H1 (cell line): ENCODE measurements around the gene TOP2B. TPM values are rescaled to one million over a fixed set of nuclear protein-coding genes. Genes with fewer than 3 reads are reported as not detected.

ENCODE experiments used
- CTCF ChIA-PET: fragments of 300-600 bp; sonication (Branson Sonifier 250); formaldehyde crosslinking; loops from one replicate; lab custom pipeline; 2021; ENCODE audit not compliant: partially characterized antibody; lab: Charles Lee
- POLR2A ChIA-PET: fragments of 300-600 bp; sonication (Branson Sonifier 250); formaldehyde crosslinking; loops from one replicate; lab custom pipeline; 2021; ENCODE audit warnings: inconsistent platforms; ENCODE audit not compliant: partially characterized antibody; lab: Charles Lee
- DNase-seq, 2 experiments: peaks; one replicate each; pipeline versions ENCODE4 v3.0.0 to v3.0.0-alpha.2; 2010 to 2022; ENCODE audit warnings: low spot score in 2 of 2, low read depth in 1 of 2, mixed read lengths in 1 of 2
- FAIRE-seq: peaks from 2 replicates; lab custom pipeline; 2011; peaks lifted over from hg19 to GRCh38; lab: Jason Lieb, UNC
- H2AFZ ChIP-seq: 2 replicates; pipeline ENCODE4 v1.8.1; 2012; ENCODE audit warnings: low read length, inconsistent platforms
- H2AK5ac ChIP-seq: 2 replicates; pipeline ENCODE4 v1.6.1; 2013; ENCODE audit warnings: low read depth, low read length
- H2BK120ac ChIP-seq: replicated peaks from 2 replicates; pipeline ENCODE3; 2013; ENCODE audit warnings: low read depth, low read length, inconsistent platforms
- H2BK12ac ChIP-seq: 2 replicates; pipeline ENCODE4 v1.6.1; 2013; ENCODE audit warnings: low read depth, low read length
- H2BK15ac ChIP-seq: 2 replicates; pipeline ENCODE4 v1.6.1; 2013; ENCODE audit warnings: low read length
- H2BK20ac ChIP-seq: 2 replicates; pipeline ENCODE4 v1.6.1; 2013; ENCODE audit warnings: low read length
- H2BK5ac ChIP-seq: 2 replicates; pipeline ENCODE4 v1.6.1; 2013; ENCODE audit warnings: low read depth, low read length
- H3K14ac ChIP-seq: 2 replicates; pipeline ENCODE4 v1.6.1; 2013; ENCODE audit warnings: inconsistent platforms; ENCODE audit not compliant: insufficient read length
- H3K18ac ChIP-seq: 2 replicates; pipeline ENCODE4 v1.6.1; 2013; ENCODE audit warnings: low read length; ENCODE audit errors: extremely low read depth
- H3K23ac ChIP-seq: 2 replicates; pipeline ENCODE4 v1.6.1; 2013; ENCODE audit warnings: inconsistent platforms; ENCODE audit not compliant: insufficient read length
- H3K23me2 ChIP-seq: 2 replicates; pipeline ENCODE4 v1.6.1; 2013; ENCODE audit warnings: low read depth, low read length
- H3K27ac ChIP-seq: 2 replicates; pipeline ENCODE4 v1.6.1; 2011; ENCODE audit warnings: low read depth, low read length, inconsistent platforms
- H3K27me3 ChIP-seq, 4 experiments: replicated peaks in 1 of 4; 1 replicate in 1 of 4; 2 replicates in 3 of 4; pipeline versions ENCODE4 v1.6.1 to v1.8.1; 2011 to 2013; ENCODE audit warnings: low read length in 3 of 4, mild to moderate bottlenecking in 3 of 4, inconsistent platforms in 2 of 4, mixed read lengths in 2 of 4, moderate library complexity in 1 of 4; ENCODE audit not compliant: control insufficient read depth in 3 of 4, insufficient read depth in 3 of 4; ENCODE audit errors: extremely low read depth in 1 of 4
- H3K36me3 ChIP-seq, 4 experiments: 2 replicates each; pipeline versions ENCODE4 v1.6.1 to v1.8.1; 2011 to 2013; ENCODE audit warnings: mild to moderate bottlenecking in 4 of 4, low read length in 3 of 4, moderate library complexity in 2 of 4, control low read depth in 1 of 4, inconsistent platforms in 1 of 4; ENCODE audit not compliant: insufficient read depth in 4 of 4, control insufficient read depth in 2 of 4
- H3K4ac ChIP-seq: replicated peaks from 2 replicates; pipeline ENCODE3; 2013; ENCODE audit warnings: low read length, low read depth, mixed read lengths, inconsistent platforms; ENCODE audit not compliant: insufficient read length
- H3K4me1 ChIP-seq, 4 experiments: replicated peaks in 1 of 4; 1 replicate in 1 of 4; 2 replicates in 3 of 4; pipeline versions ENCODE4 v1.6.1 to v1.8.1; 2011 to 2013; ENCODE audit warnings: low read length in 3 of 4, inconsistent platforms in 2 of 4, mixed read lengths in 1 of 4; ENCODE audit not compliant: insufficient read depth in 4 of 4, control insufficient read depth in 3 of 4
- H3K4me2 ChIP-seq, 2 experiments: 2 replicates each; pipeline versions ENCODE4 v1.6.1 to v1.8.1; 2011 to 2013; ENCODE audit warnings: low read depth in 2 of 2, low read length in 2 of 2, control low read depth in 1 of 2, inconsistent platforms in 1 of 2, mild to moderate bottlenecking in 1 of 2; ENCODE audit not compliant: insufficient read depth in 1 of 2
- H3K4me3 ChIP-seq, 4 experiments: fragments of 200-600, 300-600 bp in 1 of 4; sonication (generic), shearing (Covaris generic), sonication (Bioruptor Twin) in 1 of 4; 2 replicates each; pipeline versions ENCODE4 v1.5.1 to v1.8.1; 2011 to 2016; ENCODE audit warnings: low read length in 4 of 4, low read depth in 3 of 4, control low read depth in 2 of 4, inconsistent platforms in 2 of 4, mild to moderate bottlenecking in 2 of 4, mixed read lengths in 1 of 4, moderate library complexity in 1 of 4; ENCODE audit not compliant: insufficient read depth in 2 of 4; ENCODE audit errors: extremely low read depth in 1 of 4
- H3K56ac ChIP-seq: replicated peaks from 2 replicates; pipeline ENCODE3; 2013; ENCODE audit warnings: low read depth, mild to moderate bottlenecking, mixed read lengths, low read length, inconsistent platforms; ENCODE audit not compliant: insufficient read length
- H3K79me1 ChIP-seq: 2 replicates; pipeline ENCODE4 v1.6.1; 2013; ENCODE audit warnings: low read depth, low read length, control low read depth
- H3K79me2 ChIP-seq, 2 experiments: 2 replicates each; pipeline versions ENCODE4 v1.6.1 to v1.8.1; 2012 to 2013; ENCODE audit warnings: low read length in 2 of 2, mild to moderate bottlenecking in 2 of 2, inconsistent platforms in 1 of 2; ENCODE audit not compliant: insufficient read depth in 2 of 2, control insufficient read depth in 1 of 2
- H3K9ac ChIP-seq, 4 experiments: replicated peaks in 1 of 4; 1 replicate in 1 of 4; 2 replicates in 3 of 4; pipeline versions ENCODE4 v1.6.1 to v1.8.1; 2011 to 2013; ENCODE audit warnings: low read depth in 3 of 4, low read length in 3 of 4, control low read depth in 2 of 4, mild to moderate bottlenecking in 2 of 4, moderate library complexity in 2 of 4, inconsistent platforms in 1 of 4; ENCODE audit errors: extremely low read depth in 1 of 4
- H3K9me3 ChIP-seq, 2 experiments: 2 replicates each; pipeline versions ENCODE4 v1.6.1 to v1.8.1; 2012 to 2013; ENCODE audit warnings: mild to moderate bottlenecking in 2 of 2, moderate library complexity in 2 of 2, control low read depth in 1 of 2, inconsistent platforms in 1 of 2, low read depth in 1 of 2, low read length in 1 of 2, mixed read lengths in 1 of 2; ENCODE audit not compliant: insufficient read depth in 2 of 2
- H4K20me1 ChIP-seq, 2 experiments: replicated peaks in 1 of 2; 2 replicates each; pipeline versions ENCODE3 to v1.8.1; 2011 to 2013; ENCODE audit warnings: inconsistent platforms in 2 of 2, low read length in 2 of 2, mild to moderate bottlenecking in 1 of 2; ENCODE audit not compliant: insufficient read depth in 2 of 2, control insufficient read depth in 1 of 2
- H4K5ac ChIP-seq: 2 replicates; pipeline ENCODE4 v1.6.1; 2013; ENCODE audit warnings: low read length, low read depth, mixed read lengths, inconsistent platforms; ENCODE audit not compliant: insufficient read length
- H4K8ac ChIP-seq: 2 replicates; pipeline ENCODE4 v1.8.0; 2013; ENCODE audit warnings: mild to moderate bottlenecking, moderate library complexity, low read length, inconsistent platforms; ENCODE audit not compliant: insufficient read depth; ENCODE audit errors: extremely low read depth
- H4K91ac ChIP-seq: replicated peaks from 2 replicates; pipeline ENCODE3; 2013; ENCODE audit warnings: low read length, mixed read lengths, inconsistent platforms; ENCODE audit not compliant: insufficient read length
- EGR1 ChIP-seq: IDR thresholded peaks from 2 replicates; pipeline ENCODE4 v1.6.1; 2011; ENCODE audit warnings: low read depth, low read length, borderline replicate concordance
- KDM1A ChIP-seq: fragments of 200-600, 300-600 bp; sonication (generic); IDR thresholded peaks from 2 replicates; pipeline ENCODE4 v1.7.1; 2016; ENCODE audit warnings: mild to moderate bottlenecking, low read length, borderline replicate concordance
- SP4 ChIP-seq: IDR thresholded peaks from 2 replicates; pipeline ENCODE4 v1.6.1; 2012; ENCODE audit warnings: low read length, inconsistent platforms
- TAF1 ChIP-seq: IDR thresholded peaks from 2 replicates; pipeline ENCODE4 v1.6.1; 2011; ENCODE audit warnings: mild to moderate bottlenecking, low read depth, low read length
- TAF7 ChIP-seq: optimal IDR thresholded peaks from 2 replicates; pipeline ENCODE3; 2011; ENCODE audit warnings: low read depth, mild to moderate bottlenecking, inconsistent platforms, low read length, moderate library complexity, borderline replicate concordance
- TEAD4 ChIP-seq: IDR thresholded peaks from 2 replicates; pipeline ENCODE4 v1.6.1; 2012; ENCODE audit warnings: low read depth, low read length, inconsistent platforms, mixed read lengths
- WGBS, 2 experiments: shearing (Covaris generic) in 1 of 2; methylation state at CpG; one replicate each; pipeline versions ENCODE4 v1.1.6 to v1.1.7; 2013 to 2015; ENCODE audit warnings: low lambda C conversion rate in 2 of 2, mixed read lengths in 2 of 2, inconsistent platforms in 1 of 2, low coverage in 1 of 2, missing lambda C conversion rate in 1 of 2; ENCODE audit not compliant: insufficient replicate concordance in 2 of 2, insufficient coverage in 1 of 2, insufficient read length in 1 of 2; ENCODE audit errors: extremely low coverage in 1 of 2, missing lambda C conversion rate in 1 of 2; 5-methylcytosine and 5-hydroxymethylcytosine counted together
- polyA plus RNA-seq, 7 experiments: library from polyadenylated mRNA; depleted of rRNA in 3 of 7; stranded (reverse) in 5 of 7; unstranded in 2 of 7; fragments of >200 nt in 5 of 7; fragments of 200-250 nt in 2 of 7; gene quantifications; 1 replicate in 5 of 7; 2 replicates in 1 of 7; 4 replicates in 1 of 7; pipeline versions ENCODE4 v1.2.1 to v1.2.3, GENCODE V29; 2011 to 2013; ENCODE audit warnings: missing spikeins in 2 of 7, mixed read lengths in 2 of 7
- total RNA-seq: library from RNA; stranded (reverse); fragmentation: NEBNext Ultra II Directional; extraction: Animal tissue kit (Norgen Biotek cat#: 25700); gene quantifications from 2 replicates; pipeline ENCODE4 v1.2.1, GENCODE V29; 2021

TOP2B gene
- total and polyA plus RNA-seq, 2 of the 8 experiments (the other 6 are each of a cell fraction or from before 2014, with no cell fraction given), result 34.9 to 206 TPM

GRCh38 chr3:25695731-25696420 lies 31.2 kb upstream of the TOP2B start:
- Histone ChIP-seq H3K79me2 (no peaks in the 10 kb centered on the region), H3K27ac (no peak overlapping the region), H3K4me3 (no peak overlapping the region), H3K9ac (no peak overlapping the region), H3K27me3 (no peaks in the 10 kb centered on the region), H2AK5ac (no peak overlapping the region), H3K23ac (no peak overlapping the region), H2AFZ (0 out of 2 replicates have a peak overlapping the region, but pooled peaks have one; percentile 29), H4K8ac (no peak overlapping the region), H3K4ac (no peak overlapping the region), H2BK5ac (no peak overlapping the region), H3K56ac (no peak overlapping the region), H2BK120ac (no peak overlapping the region), H4K5ac (no peak overlapping the region)
- POLR2A ChIA-PET, result no interaction called here
- FAIRE-seq (no peak), DNase-seq (no peak)
- 90% methylated on average over 4 of the region's 4 CpGs; no CpG with 5 or more reads in 1 of the 2 experiments for WGBS, 2 experiments
- TF ChIP-seq TAF1 (no peak), EGR1 (no peak), TEAD4 (no peak), SP4 (no peak), KDM1A (no peak), TAF7 (no peak)
- TF ChIP-seq, all 59 proteins: peak for 0
- Histone ChIP-seq H3K79me1 (no peaks in the 10 kb centered on the region), H3K14ac (no peak overlapping the region), H3K4me1 (no peaks in the 10 kb centered on the region), H2BK20ac (no peak overlapping the region), H3K36me3 (no peaks in the 10 kb centered on the region), H4K20me1 (no peaks in the 10 kb centered on the region), H3K9me3 (no peaks in the 10 kb centered on the region), H3K23me2 (no peaks in the 10 kb centered on the region), H3K18ac (no peak overlapping the region), H4K91ac (no peak overlapping the region), H2BK12ac (no peak overlapping the region), H3K4me2 (no peak overlapping the region), H2BK15ac (no peak overlapping the region)
- CTCF ChIA-PET, result interaction anchor here (0.8 kb wide), 1 partner anchor 161 kb away, joined by 3 read pairs; no protein-coding TSS in a partner anchor
